ENCODE results near the gene FBN1.

FBN1 gene

GRCh38 chr15:48645558-48646330 is at the start of gene FBN1:
Gene FBN1 (minus strand): TSS chr15:48645709. CDS start chr15:48644769, 940 bp downstream.
- no peak for TF ChIP-seq Cebpa-rat (IDR thresholded peaks at IDR 0.05)
- H3K36me3 ChIP-seq = no peaks in the 10 kb centered on the region
- H3K4me3 ChIP-seq = peak within 1 kb of the TSS; percentile 71
- H3K9me3 ChIP-seq = no peaks in the 10 kb centered on the region
- H3K27me3 ChIP-seq = peaks cover 58% of the 10 kb centered on the region
- H3K4me2 ChIP-seq = peak within 1 kb of the TSS; percentile 98
- H4K20me1 ChIP-seq = peaks cover 31% of the 10 kb centered on the region
- H3K4me1 ChIP-seq = peaks cover 20% of the 10 kb centered on the region
- H3K27ac ChIP-seq = no peak within 1 kb of the TSS
- H3K9ac ChIP-seq = no peak within 1 kb of the TSS

DNA sequence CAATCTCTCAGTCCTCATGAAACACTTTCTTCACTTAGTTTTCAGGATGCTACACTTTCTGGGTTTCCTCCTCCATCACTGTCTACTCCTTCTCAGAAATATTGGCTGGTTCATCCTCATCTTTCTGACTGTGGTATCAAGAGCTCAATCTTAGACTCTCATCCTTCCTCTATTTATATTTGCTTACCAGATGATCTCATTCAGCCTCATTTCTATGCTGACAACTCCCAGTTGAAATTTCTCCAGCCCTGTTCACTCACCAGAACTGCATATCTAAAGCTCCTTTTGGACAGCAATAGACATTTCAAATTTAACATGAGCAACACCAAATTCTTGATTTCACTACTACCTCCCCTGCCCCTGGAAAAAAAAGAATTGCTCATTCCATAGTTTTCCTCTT is 48.0 kb upstream of the FBN1 start:
- H3K4me2 ChIP-seq = no peak overlapping the region

DNA sequence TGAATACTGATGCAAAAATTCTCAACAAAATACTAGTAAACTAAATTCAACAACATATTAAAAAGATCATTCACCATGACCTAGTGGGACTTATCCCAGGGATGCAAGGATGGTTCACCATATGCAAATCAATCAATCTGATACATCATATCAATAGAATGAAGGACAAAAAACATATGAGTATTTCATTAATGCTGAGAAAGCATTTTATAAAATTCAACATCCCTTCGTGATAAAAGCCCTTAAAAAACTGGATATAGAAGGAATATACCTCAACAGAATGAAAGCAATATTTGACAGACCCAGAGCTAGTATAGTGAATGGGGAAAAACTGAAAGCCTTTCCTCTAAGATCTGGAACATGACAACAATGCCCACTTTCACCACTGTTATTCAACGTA is 43.0 kb upstream of the FBN1 start:
- no peak overlapping the region for H3K9ac ChIP-seq
- TF ChIP-seq Cebpa-rat (IDR thresholded peaks at IDR 0.05) = no peak
- H3K27me3 ChIP-seq = no peaks in the 10 kb centered on the region
- H3K9me3 ChIP-seq = peaks cover 4% of the 10 kb centered on the region; the same call in 1 of the 2 replicates
- H3K4me3 ChIP-seq = no peak overlapping the region
- H3K4me2 ChIP-seq = no peak overlapping the region
- H3K36me3 ChIP-seq = no peaks in the 10 kb centered on the region
- no peak overlapping the region for H3K27ac ChIP-seq
- H4K20me1 ChIP-seq = no peaks in the 10 kb centered on the region
- H3K4me1 ChIP-seq = 0 out of 2 replicates have a peak, but pooled peaks cover 5% of the 10 kb centered on the region

More for the DNA sequence above, 48.0 kb upstream of the FBN1 start:
- no peak for TF ChIP-seq Cebpa-rat (IDR thresholded peaks at IDR 0.05)
- H3K36me3 ChIP-seq = no peaks in the 10 kb centered on the region
- H3K9ac ChIP-seq = no peak overlapping the region
- H3K4me1 ChIP-seq = 0 out of 2 replicates have a peak, but pooled peaks cover 5% of the 10 kb centered on the region
- no peak overlapping the region for H3K4me3 ChIP-seq
- H3K27me3 ChIP-seq = no peaks in the 10 kb centered on the region
- no peaks in the 10 kb centered on the region for H3K9me3 ChIP-seq
- no peaks in the 10 kb centered on the region for H4K20me1 ChIP-seq
- no peak overlapping the region for H3K27ac ChIP-seq

- Histone ChIP-seq H4K20me1 (no peaks in the 10 kb centered on the region), H3K36me3 (no peaks in the 10 kb centered on the region), H3K27ac (no peak overlapping the region), H3K9ac (no peak overlapping the region), H3K4me3 (no peak overlapping the region), H3K4me2 (no peak overlapping the region), H3K27me3 (no peaks in the 10 kb centered on the region), H3K4me1 (no peaks in the 10 kb centered on the region), H3K9me3 (peaks cover 4% of the 10 kb centered on the region; the same call in 1 of the 2 replicates)
- TF ChIP-seq Cebpa-rat (IDR thresholded peaks at IDR 0.05) = no peak
Measured at GRCh38 chr15:48683991-48684765, 38.7 kb upstream of the FBN1 start.

- no peak overlapping the region for H3K4me2 ChIP-seq
- H3K4me1 ChIP-seq = no peaks in the 10 kb centered on the region
- H3K9me3 ChIP-seq = peaks cover 4% of the 10 kb centered on the region; the same call in 1 of the 2 replicates
- no peak for TF ChIP-seq Cebpa-rat (IDR thresholded peaks at IDR 0.05)
- no peak overlapping the region for H3K4me3 ChIP-seq
- H3K27ac ChIP-seq = no peak overlapping the region
- no peaks in the 10 kb centered on the region for H4K20me1 ChIP-seq
- H3K36me3 ChIP-seq = no peaks in the 10 kb centered on the region
- H3K9ac ChIP-seq = no peak overlapping the region
- no peaks in the 10 kb centered on the region for H3K27me3 ChIP-seq
Measured at GRCh38 chr15:48682942-48683651, 37.6 kb upstream of the FBN1 start.

GRCh38 chr15:48681353-48681752 is 35.8 kb upstream of the FBN1 start:
- Histone ChIP-seq H3K27ac (no peak overlapping the region), H3K36me3 (no peaks in the 10 kb centered on the region), H4K20me1 (no peaks in the 10 kb centered on the region), H3K9me3 (no peaks in the 10 kb centered on the region), H3K4me1 (no peaks in the 10 kb centered on the region), H3K27me3 (no peaks in the 10 kb centered on the region), H3K4me2 (no peak overlapping the region), H3K9ac (no peak overlapping the region), H3K4me3 (no peak overlapping the region)
- TF ChIP-seq Cebpa-rat (IDR thresholded peaks at IDR 0.05) = no peak

DNA sequence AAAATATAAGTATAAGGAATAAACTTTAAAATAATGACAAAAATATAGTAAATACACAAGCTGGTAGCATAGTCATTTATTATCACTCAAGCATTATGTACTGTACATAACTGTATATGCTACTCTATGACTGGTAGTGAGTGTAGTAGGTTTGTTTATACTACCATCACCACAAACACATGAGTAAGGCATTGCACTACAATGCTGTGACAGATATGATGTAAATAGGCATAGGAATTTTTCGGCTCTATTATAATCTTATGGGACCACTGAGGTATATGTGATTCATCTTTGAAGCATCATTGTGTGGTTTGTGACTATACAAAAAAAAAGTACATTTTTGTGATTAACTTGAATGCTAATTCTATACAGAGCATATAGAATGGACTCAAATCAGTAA is 35.3 kb upstream of the FBN1 start:
- Histone ChIP-seq H3K9me3 (no peaks in the 10 kb centered on the region), H3K36me3 (no peaks in the 10 kb centered on the region), H3K4me1 (no peaks in the 10 kb centered on the region), H3K27me3 (no peaks in the 10 kb centered on the region), H4K20me1 (no peaks in the 10 kb centered on the region), H3K27ac (no peak overlapping the region), H3K4me2 (no peak overlapping the region), H3K4me3 (no peak overlapping the region), H3K9ac (no peak overlapping the region)
- no peak for TF ChIP-seq Cebpa-rat (IDR thresholded peaks at IDR 0.05)

DNA sequence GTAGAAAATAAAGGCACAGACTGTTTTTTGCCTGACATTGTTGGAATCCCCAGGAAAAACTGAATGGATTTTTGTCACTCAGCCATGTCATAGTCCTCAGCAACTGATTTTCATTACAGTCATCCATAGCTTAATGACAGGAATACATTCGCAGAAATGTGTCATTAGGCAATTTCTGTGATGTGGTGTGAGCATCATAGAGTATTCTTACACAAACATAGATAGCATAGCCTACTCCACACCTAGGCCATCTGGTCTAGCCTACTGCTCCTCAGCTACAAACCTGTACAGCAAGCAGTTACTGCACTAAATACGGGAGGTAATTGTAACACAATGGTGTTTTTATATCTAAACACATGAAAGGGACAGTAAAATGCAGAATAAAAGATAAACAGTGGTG is 34.4 kb upstream of the FBN1 start:
- no peak overlapping the region for H3K4me3 ChIP-seq
- no peak overlapping the region for H3K27ac ChIP-seq
- no peak overlapping the region for H3K9ac ChIP-seq
- H3K36me3 ChIP-seq = no peaks in the 10 kb centered on the region
- H3K9me3 ChIP-seq = no peaks in the 10 kb centered on the region
- no peaks in the 10 kb centered on the region for H4K20me1 ChIP-seq
- no peak for TF ChIP-seq Cebpa-rat (IDR thresholded peaks at IDR 0.05)
- H3K4me1 ChIP-seq = no peaks in the 10 kb centered on the region
- no peaks in the 10 kb centered on the region for H3K27me3 ChIP-seq
- no peak overlapping the region for H3K4me2 ChIP-seq

DNA sequence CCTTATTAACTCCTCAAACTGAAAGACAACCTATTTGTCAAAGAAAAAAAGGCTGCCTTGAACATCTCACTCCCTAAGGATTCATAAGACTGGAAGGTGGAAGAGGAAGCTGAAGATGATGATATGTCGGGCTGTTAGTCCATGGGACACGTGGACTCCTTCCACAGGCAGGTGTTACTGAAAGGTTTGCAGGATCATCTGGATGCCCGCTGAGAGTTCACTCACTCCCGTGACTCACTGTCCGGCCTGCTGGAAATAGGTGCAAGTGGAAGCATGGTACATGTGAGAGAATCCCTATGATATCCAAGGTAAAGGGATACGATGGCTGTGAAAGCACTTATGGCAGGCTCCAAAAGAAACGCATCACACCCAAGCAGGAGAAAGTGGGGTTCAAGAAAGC is 33.3 kb upstream of the FBN1 start:
- H3K9me3 ChIP-seq = no peaks in the 10 kb centered on the region
- H3K4me2 ChIP-seq = no peak overlapping the region
- TF ChIP-seq Cebpa-rat (IDR thresholded peaks at IDR 0.05) = no peak
- H3K27ac ChIP-seq = no peak overlapping the region
- no peaks in the 10 kb centered on the region for H3K27me3 ChIP-seq
- H3K36me3 ChIP-seq = no peaks in the 10 kb centered on the region
- no peak overlapping the region for H3K4me3 ChIP-seq
- no peak overlapping the region for H3K9ac ChIP-seq
- no peaks in the 10 kb centered on the region for H4K20me1 ChIP-seq
- no peaks in the 10 kb centered on the region for H3K4me1 ChIP-seq

Measured in BLaER1 (cell line).